HepG2 (cell line): ENCODE results near the gene DCST2. TPM values are rescaled to one million over a fixed set of nuclear protein-coding genes. Genes with fewer than 3 reads are reported as not detected.

Experiments used
- ATAC-seq: fragments of 200-7000 bp; cut with Tn5 transposase; 3 replicates; pipeline ENCODE4 v1.9.1; 2020; ENCODE audit warnings: mild to moderate bottlenecking, moderate library complexity
- BruUV-seq: library from RNA; stranded (reverse); fragments of 400-500 nt; replicated peaks from 2 replicates; lab custom pipeline; 2021; lab: Mats Ljungman, UMichigan
- CTCF ChIA-PET: fragments of 300-600 bp; formaldehyde crosslinking; extraction: SDS; loops from one replicate; lab custom pipeline; 2021; ENCODE audit warnings: low total read pairs, inconsistent platforms, low intra/inter-chr PET ratio; lab: Yijun Ruan, JAX
- POLR2A ChIA-PET: fragments of 350-600 bp; sonication (Branson Sonifier 250); formaldehyde crosslinking; loops from one replicate; lab custom pipeline; 2020; ENCODE audit warnings: antibody characterized with exemption, inconsistent platforms; lab: Yijun Ruan, JAX
- DNase-seq: peaks from one replicate; pipeline ENCODE4 v3.0.0-alpha.2; 2015; ENCODE audit warnings: low spot score
- FAIRE-seq: peaks from 3 replicates; lab custom pipeline; 2011; peaks lifted over from hg19 to GRCh38; lab: Jason Lieb, UNC
- H2AFZ ChIP-seq: one replicate; pipeline ENCODE4 v1.6.1; 2011; ENCODE audit warnings: low read length, inconsistent platforms
- H3K27ac ChIP-seq: fragments of 300-600 bp; 3 replicates; pipeline ENCODE4 v1.8.0; 2011; ENCODE audit warnings: mixed run types, mild to moderate bottlenecking, mixed read lengths, low read length, inconsistent platforms; ENCODE audit not compliant: insufficient read depth; ENCODE audit errors: extremely low read length
- H3K27me3 ChIP-seq, 2 experiments: fragments of 200-600 bp in 1 of 2; 2 replicates in 1 of 2; 3 replicates in 1 of 2; pipeline versions ENCODE4 v1.6.0 to v1.8.0; 2011; ENCODE audit warnings: low read length in 2 of 2, mild to moderate bottlenecking in 2 of 2, moderate library complexity in 2 of 2, inconsistent platforms in 1 of 2; ENCODE audit not compliant: insufficient read depth in 2 of 2, control insufficient read depth in 1 of 2
- H3K36me3 ChIP-seq, 2 experiments: fragments of 200-600 bp in 1 of 2; replicated peaks in 1 of 2; 2 replicates in 1 of 2; 3 replicates in 1 of 2; pipeline versions ENCODE4 v1.5.1 to v1.8.0; 2011; ENCODE audit warnings: low read length in 2 of 2, inconsistent platforms in 1 of 2; ENCODE audit not compliant: insufficient read depth in 2 of 2, control insufficient read depth in 1 of 2
- H3K4me1 ChIP-seq: 2 replicates; pipeline ENCODE4 v1.5.1; 2012; ENCODE audit warnings: low read length, inconsistent platforms; ENCODE audit not compliant: insufficient read depth
- H3K4me2 ChIP-seq: 2 replicates; pipeline ENCODE4 v1.6.0; 2011; ENCODE audit warnings: low read depth, low read length, inconsistent platforms
- H3K4me3 ChIP-seq, 3 experiments: fragments of 200-600 bp in 1 of 3; sonication (generic), shearing (Covaris generic) in 1 of 3; replicated peaks in 1 of 3; 2 replicates each; pipeline ENCODE4 v1.5.1; 2011 to 2016; ENCODE audit warnings: low read length in 3 of 3, inconsistent platforms in 2 of 3, low read depth in 2 of 3, mild to moderate bottlenecking in 2 of 3, control low read depth in 1 of 3, mixed read lengths in 1 of 3; ENCODE audit not compliant: insufficient read depth in 1 of 3
- H3K79me2 ChIP-seq: one replicate; pipeline ENCODE4 v1.6.1; 2011; ENCODE audit warnings: low read length, inconsistent platforms; ENCODE audit not compliant: insufficient read depth
- H3K9ac ChIP-seq: 2 replicates; pipeline ENCODE4 v1.6.0; 2011; ENCODE audit warnings: mild to moderate bottlenecking, low read depth, low read length, inconsistent platforms; ENCODE audit not compliant: insufficient read depth
- H3K9me3 ChIP-seq: 2 replicates; pipeline ENCODE4 v1.5.1; 2012; ENCODE audit warnings: mild to moderate bottlenecking, low read length
- H4K20me1 ChIP-seq: 2 replicates; pipeline ENCODE4 v1.6.0; 2011; ENCODE audit warnings: inconsistent platforms, mild to moderate bottlenecking, low read length, moderate library complexity; ENCODE audit not compliant: insufficient read depth
- ARNT2 ChIP-seq: sonication (generic); formaldehyde crosslinking; IDR thresholded peaks from 2 replicates; pipeline ENCODE4 v1.8.0; 2022; ENCODE audit warnings: mild to moderate bottlenecking, low read depth, missing genetic modification reagents, moderate library complexity
- CHD2 ChIP-seq: IDR thresholded peaks from 2 replicates; pipeline ENCODE4 v1.6.1; 2011; ENCODE audit warnings: low read depth, low read length, improper control_type of control experiment
- FIP1L1 ChIP-seq: fragments of 200-400 bp; formaldehyde crosslinking; IDR thresholded peaks from 2 replicates; pipeline ENCODE4 v1.6.1; 2018; ENCODE audit warnings: low read depth, mild to moderate bottlenecking, low read length, moderate library complexity, borderline replicate concordance; ENCODE audit not compliant: insufficient read depth
- GFI1 ChIP-seq: sonication (generic); formaldehyde crosslinking; IDR thresholded peaks from 2 replicates; pipeline ENCODE4 v1.5.0; 2020; ENCODE audit warnings: missing genetic modification reagents, mild to moderate bottlenecking, borderline replicate concordance
- HOXA3 ChIP-seq: sonication (generic); formaldehyde crosslinking; IDR thresholded peaks from 2 replicates; pipeline ENCODE4 v1.5.0; 2020; ENCODE audit warnings: missing genetic modification reagents
- MEIS2 ChIP-seq: sonication (generic); formaldehyde crosslinking; IDR thresholded peaks from 2 replicates; pipeline ENCODE4 v1.9.0; 2021; ENCODE audit warnings: mild to moderate bottlenecking, missing genetic modification reagents
- NFIB ChIP-seq: sonication (generic); formaldehyde crosslinking; IDR thresholded peaks from 2 replicates; pipeline ENCODE4 v1.9.0; 2021; ENCODE audit warnings: missing genetic modification reagents, mild to moderate bottlenecking, borderline replicate concordance
- NR2F2 ChIP-seq: IDR thresholded peaks from 2 replicates; pipeline ENCODE4 v1.6.1; 2012; ENCODE audit warnings: low read depth, inconsistent platforms, borderline replicate concordance
- POGZ ChIP-seq: sonication (generic); formaldehyde crosslinking; IDR thresholded peaks from 2 replicates; pipeline ENCODE4 v1.4.0; 2020; ENCODE audit warnings: mild to moderate bottlenecking, missing genetic modification reagents
- SMAD3 ChIP-seq: sonication (generic); formaldehyde crosslinking; IDR thresholded peaks from 2 replicates; pipeline ENCODE4 v1.4.0; 2020; ENCODE audit warnings: missing genetic modification reagents
- TARDBP ChIP-seq: sonication (generic); formaldehyde crosslinking; IDR thresholded peaks from 2 replicates; pipeline ENCODE4 v1.8.0; 2022; ENCODE audit warnings: mild to moderate bottlenecking, missing genetic modification reagents
- THYN1 ChIP-seq: sonication (generic); formaldehyde crosslinking; IDR thresholded peaks from 2 replicates; pipeline ENCODE4 v1.8.1; 2023; ENCODE audit warnings: low read depth, mild to moderate bottlenecking, moderate library complexity, missing genetic modification reagents, borderline replicate concordance
- ZBTB21 ChIP-seq: sonication (generic); formaldehyde crosslinking; IDR thresholded peaks from 2 replicates; pipeline ENCODE4 v1.4.0; 2020; ENCODE audit warnings: missing genetic modification reagents
- ZFP91 ChIP-seq: sonication (generic); formaldehyde crosslinking; IDR thresholded peaks from 2 replicates; pipeline ENCODE4 v1.9.0; 2022; ENCODE audit warnings: missing genetic modification reagents, mild to moderate bottlenecking, borderline replicate concordance
- ZNF567 ChIP-seq: sonication (generic); formaldehyde crosslinking; IDR thresholded peaks from 2 replicates; pipeline ENCODE4 v1.8.1; 2023; ENCODE audit warnings: mild to moderate bottlenecking, missing genetic modification reagents, borderline replicate concordance
- ZNF572 ChIP-seq: sonication (generic); formaldehyde crosslinking; IDR thresholded peaks from 2 replicates; pipeline ENCODE4 v1.5.1; 2020; ENCODE audit warnings: mild to moderate bottlenecking, missing genetic modification reagents
- ZNF598 ChIP-seq: sonication (generic); formaldehyde crosslinking; IDR thresholded peaks from 2 replicates; pipeline ENCODE4 v1.5.1; 2020; ENCODE audit warnings: mild to moderate bottlenecking, missing genetic modification reagents, borderline replicate concordance
- ZNF607 ChIP-seq: sonication (generic); formaldehyde crosslinking; IDR thresholded peaks from 2 replicates; pipeline ENCODE4 v1.5.1; 2020; ENCODE audit warnings: missing genetic modification reagents, mild to moderate bottlenecking, borderline replicate concordance
- ZNF883 ChIP-seq: sonication (generic); formaldehyde crosslinking; IDR thresholded peaks from 2 replicates; pipeline ENCODE4 v1.5.1; 2020; ENCODE audit warnings: mild to moderate bottlenecking, missing genetic modification reagents; ENCODE audit errors: not compliant biosample characterization
- whole genome bisulfite sequencing: methylation state at CpG from one replicate; pipeline ENCODE4 v1.1.6; 2017; ENCODE audit warnings: low lambda C conversion rate; 5-methylcytosine and 5-hydroxymethylcytosine counted together
- in situ Hi-C: cut with HindIII; loops from 2 replicates; pipeline ENCODE4 v1.10.0; 2017; ENCODE audit warnings: low pct_unique_long_range_greater_than_20kb; ENCODE audit not compliant: extremely low pct_ligation_motif_present
- intact Hi-C: fragments of 100-400 bp; cut with micrococcal nuclease; formaldehyde crosslinking; loops from one replicate; pipeline ENCODE4 v1.10.0; 2022; ENCODE audit not compliant: unreplicated experiment
- polyA plus RNA-seq, 8 experiments: library from polyadenylated mRNA; depleted of rRNA in 3 of 8; stranded (reverse) in 7 of 8; unstranded in 1 of 8; fragments of >200 nt; fragmentation: Illumina TruSeq in 4 of 8; extraction: Trizol in 4 of 8; gene quantifications; 2 replicates each; pipeline versions ENCODE4 v1.2.1 to v1.2.3, GENCODE V29; 2011 to 2016; ENCODE audit warnings: low read depth in 4 of 8, missing spikeins in 1 of 8, mixed read lengths in 1 of 8; ENCODE audit not compliant: insufficient read depth in 1 of 8
- total RNA-seq, 5 experiments: library from RNA; depleted of rRNA; stranded (reverse); fragments of >200 nt; fragmentation: Illumina TruSeq; extraction: Trizol; gene quantifications; 2 replicates each; pipeline ENCODE4 v1.2.3, GENCODE V29; 2016; ENCODE audit warnings: low read depth in 1 of 5
- TF ChIP-seq, protein P1 (sequence below): sonication (generic); formaldehyde crosslinking; IDR thresholded peaks from 2 replicates; pipeline ENCODE4 v1.4.0; 2020; ENCODE audit warnings: missing genetic modification reagents

Gene DCST2
- total and polyA plus RNA-seq, 2 of the 13 experiments (the other 11 are each of a cell fraction or from before 2014, with no cell fraction given): 0.74 TPM; not detected in 1

DNA sequence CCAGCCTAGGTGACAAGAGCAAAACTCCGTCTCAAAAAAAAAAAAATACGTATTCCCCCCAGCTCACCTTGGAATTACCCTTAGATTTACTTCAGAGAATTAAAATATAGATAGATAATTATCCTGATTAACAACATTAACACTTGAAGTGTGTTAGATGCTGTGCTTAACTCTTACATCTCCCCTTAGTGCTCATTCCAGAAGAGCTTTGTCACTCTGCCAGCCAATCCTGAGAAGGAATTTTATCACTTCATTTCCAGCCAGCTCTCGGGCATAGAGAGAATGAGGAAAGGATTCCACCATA is 61.4 kb downstream of the DCST2 start (continued):
- TF ChIP-seq, protein P1, sequence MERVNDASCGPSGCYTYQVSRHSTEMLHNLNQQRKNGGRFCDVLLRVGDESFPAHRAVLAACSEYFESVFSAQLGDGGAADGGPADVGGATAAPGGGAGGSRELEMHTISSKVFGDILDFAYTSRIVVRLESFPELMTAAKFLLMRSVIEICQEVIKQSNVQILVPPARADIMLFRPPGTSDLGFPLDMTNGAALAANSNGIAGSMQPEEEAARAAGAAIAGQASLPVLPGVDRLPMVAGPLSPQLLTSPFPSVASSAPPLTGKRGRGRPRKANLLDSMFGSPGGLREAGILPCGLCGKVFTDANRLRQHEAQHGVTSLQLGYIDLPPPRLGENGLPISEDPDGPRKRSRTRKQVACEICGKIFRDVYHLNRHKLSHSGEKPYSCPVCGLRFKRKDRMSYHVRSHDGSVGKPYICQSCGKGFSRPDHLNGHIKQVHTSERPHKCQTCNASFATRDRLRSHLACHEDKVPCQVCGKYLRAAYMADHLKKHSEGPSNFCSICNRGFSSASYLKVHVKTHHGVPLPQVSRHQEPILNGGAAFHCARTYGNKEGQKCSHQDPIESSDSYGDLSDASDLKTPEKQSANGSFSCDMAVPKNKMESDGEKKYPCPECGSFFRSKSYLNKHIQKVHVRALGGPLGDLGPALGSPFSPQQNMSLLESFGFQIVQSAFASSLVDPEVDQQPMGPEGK (CRISPR knock-in tag): no peak
- TF ChIP-seq ZNF572 (CRISPR knock-in tag) (no peak), NFIB (CRISPR knock-in tag) (no peak), ZNF607 (CRISPR knock-in tag) (no peak), SMAD3 (no peak), GFI1 (no peak), TARDBP (CRISPR knock-in tag) (0 out of 2 replicates have a peak, but pooled peaks have one; percentile 38), POGZ (CRISPR knock-in tag) (no peak), ARNT2 (CRISPR knock-in tag) (0 out of 2 replicates have a peak, but pooled peaks have one; percentile 3), THYN1 (CRISPR knock-in tag) (no peak)
- TF ChIP-seq, all 625 proteins: peak for 5

DNA sequence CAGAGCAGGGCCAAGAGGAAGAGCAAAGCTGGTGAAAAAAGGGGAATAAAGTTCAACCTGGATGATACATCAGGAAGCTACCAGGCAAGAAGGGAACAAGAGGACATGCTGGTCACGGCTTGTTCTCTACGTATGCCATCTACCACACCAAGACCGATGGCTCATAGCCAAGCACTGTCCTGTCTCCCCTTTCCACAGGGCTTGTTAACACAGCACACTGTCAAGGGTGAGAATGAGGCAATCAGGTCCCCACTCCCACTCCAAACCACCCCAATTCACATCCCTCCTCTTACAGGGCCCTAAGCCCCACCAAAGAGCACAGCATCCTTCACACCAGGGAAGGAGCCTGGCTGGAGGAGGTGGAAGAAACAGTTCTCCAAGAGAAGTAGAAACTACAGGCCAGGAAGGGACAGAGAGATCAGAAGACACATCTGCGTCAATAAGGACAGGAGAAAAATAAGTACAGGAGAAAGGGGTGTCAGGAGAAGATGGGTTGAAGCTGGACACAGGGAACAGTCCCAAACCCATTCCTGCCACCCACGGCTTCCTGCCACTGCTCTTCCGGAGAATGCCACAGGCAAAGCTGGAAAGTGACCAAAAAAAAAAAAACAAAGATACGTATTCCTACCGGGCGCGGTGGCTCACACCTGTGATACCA is 62.1 kb downstream of the DCST2 start:
- no TSS peak for BruUV-seq
- intact Hi-C loops: no loop called here
- peaks cover 13 to 26% of the 10 kb centered on the region in 2 experiments; a peak in 4 of 5 replicates for H3K36me3 ChIP-seq
- peak overlapping the region; percentile 100 for H3K27ac ChIP-seq
- no peak for ATAC-seq
- no peaks in the 10 kb centered on the region; a peak in 1 of 5 replicates for H3K27me3 ChIP-seq
- H3K4me2 ChIP-seq: peak overlapping the region; percentile 100
- H3K79me2 ChIP-seq: peaks cover 59% of the 10 kb centered on the region
- no peaks in the 10 kb centered on the region for H4K20me1 ChIP-seq
- peak overlapping the region in 1 of 3 experiments; percentile 75; a peak in 2 of 6 replicates for H3K4me3 ChIP-seq
- POLR2A ChIA-PET: interaction anchor here (0.8 to 6.6 kb wide), 23 partner anchors 10 to 155 kb away, joined by 3 to 148 read pairs (median 7); partner anchors contain the start of genes FLAD1, LENEP, PBXIP1 and PMVK
- FAIRE-seq: no peak
- no peak for DNase-seq
- in situ Hi-C loops: no loop called here
- WGBS: 82% methylated on average over 10 of the region's 10 CpGs
- H2AFZ ChIP-seq: no peak overlapping the region
- H3K9me3 ChIP-seq: no peaks in the 10 kb centered on the region
- peak overlapping the region; percentile 63 for H3K9ac ChIP-seq
- peaks cover 62% of the 10 kb centered on the region for H3K4me1 ChIP-seq
- CTCF ChIA-PET: no interaction called here
- 0 out of 2 replicates have a peak, but pooled peaks have one; percentile 34 for TF ChIP-seq MEIS2 (CRISPR knock-in tag)
- 0 out of 2 replicates have a peak, but pooled peaks have one; percentile 17 for TF ChIP-seq HOXA3 (CRISPR knock-in tag)
- TF ChIP-seq ZNF598 (CRISPR knock-in tag): no peak
- no peak for TF ChIP-seq FIP1L1
- no peak for TF ChIP-seq ZNF883 (CRISPR knock-in tag)
- TF ChIP-seq NR2F2: no peak
- TF ChIP-seq CHD2: no peak
- TF ChIP-seq ZFP91: no peak
- no peak for TF ChIP-seq ZBTB21 (CRISPR knock-in tag)
- 0 out of 2 replicates have a peak, but pooled peaks have one; percentile 37 for TF ChIP-seq ZNF567 (CRISPR knock-in tag)
